Umbilical cord (tissue), 2 donors: ENCODE results near the gene RMI2. TPM values are rescaled to one million over a fixed set of nuclear protein-coding genes. Genes with fewer than 3 reads are reported as not detected.

Source experiments
- DNase-seq: peaks from one replicate; pipeline ENCODE4 v3.0.0-alpha.2; 2015; ENCODE audit warnings: low spot score
- total RNA-seq: library from RNA; depleted of rRNA; stranded (reverse); fragments of >200 nt; gene quantifications from one replicate; pipeline ENCODE4 v1.2.3, GENCODE V29; 2014; ENCODE audit warnings: low replicate concordance; ENCODE audit not compliant: insufficient read depth

Gene RMI2
- total RNA-seq, 1 donor from 2014 or later, result 17.1 TPM

DNA sequence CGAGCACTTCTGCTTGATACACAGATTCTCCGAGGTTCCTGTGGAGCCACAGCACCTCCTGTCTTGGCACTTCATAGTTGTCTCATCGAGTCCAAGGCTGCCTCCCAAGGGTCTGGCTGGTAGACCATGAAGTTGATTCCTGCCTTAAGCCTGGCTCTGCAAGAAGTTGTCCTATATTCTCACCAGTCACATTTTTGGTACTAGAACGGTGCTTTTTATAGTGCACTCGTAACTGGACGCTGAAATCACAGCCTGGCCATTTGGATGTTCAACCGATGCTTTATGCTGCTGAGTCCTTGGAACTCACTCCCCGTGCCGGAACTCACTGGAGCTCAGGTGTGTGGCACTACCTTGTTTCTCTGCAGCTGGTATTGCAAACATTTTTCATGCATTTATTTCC is 35.6 kb downstream of the RMI2 start:
- DNase-seq, result no peak

DNA sequence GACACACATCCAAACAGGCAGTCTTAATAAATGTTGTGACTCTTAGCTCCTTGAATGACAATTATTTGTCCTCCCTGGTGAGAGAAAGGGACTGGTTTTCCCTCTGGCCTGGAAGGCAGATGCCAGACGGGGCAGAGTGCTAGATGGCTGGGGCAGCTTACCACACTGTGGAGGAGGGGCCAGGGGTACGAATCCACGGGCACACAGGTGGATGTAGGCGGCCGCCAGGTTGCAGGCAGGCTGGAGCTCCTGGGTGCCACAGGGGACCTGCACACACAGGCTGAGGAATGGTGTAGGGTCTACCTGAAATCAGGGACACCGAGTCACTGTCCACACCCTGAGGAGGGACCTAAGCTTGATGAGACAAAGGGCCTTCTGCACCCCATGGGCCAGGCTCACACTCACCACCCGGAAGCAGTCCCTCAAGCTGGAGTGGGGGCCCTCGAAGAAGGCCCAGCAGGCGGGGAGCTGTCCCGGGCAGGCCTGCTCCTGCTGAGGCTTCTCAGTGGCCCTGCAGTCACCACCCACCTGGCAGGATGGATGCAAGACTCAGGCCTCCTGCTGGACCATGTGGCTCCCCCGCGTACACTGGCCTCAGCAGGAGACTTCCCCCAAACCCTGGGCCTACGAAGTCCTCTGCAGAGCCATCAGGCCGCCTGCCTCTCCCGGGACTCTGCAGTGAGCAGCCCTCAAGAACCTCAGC is 38.4 kb downstream of the RMI2 start:
- no peak for DNase-seq

DNA sequence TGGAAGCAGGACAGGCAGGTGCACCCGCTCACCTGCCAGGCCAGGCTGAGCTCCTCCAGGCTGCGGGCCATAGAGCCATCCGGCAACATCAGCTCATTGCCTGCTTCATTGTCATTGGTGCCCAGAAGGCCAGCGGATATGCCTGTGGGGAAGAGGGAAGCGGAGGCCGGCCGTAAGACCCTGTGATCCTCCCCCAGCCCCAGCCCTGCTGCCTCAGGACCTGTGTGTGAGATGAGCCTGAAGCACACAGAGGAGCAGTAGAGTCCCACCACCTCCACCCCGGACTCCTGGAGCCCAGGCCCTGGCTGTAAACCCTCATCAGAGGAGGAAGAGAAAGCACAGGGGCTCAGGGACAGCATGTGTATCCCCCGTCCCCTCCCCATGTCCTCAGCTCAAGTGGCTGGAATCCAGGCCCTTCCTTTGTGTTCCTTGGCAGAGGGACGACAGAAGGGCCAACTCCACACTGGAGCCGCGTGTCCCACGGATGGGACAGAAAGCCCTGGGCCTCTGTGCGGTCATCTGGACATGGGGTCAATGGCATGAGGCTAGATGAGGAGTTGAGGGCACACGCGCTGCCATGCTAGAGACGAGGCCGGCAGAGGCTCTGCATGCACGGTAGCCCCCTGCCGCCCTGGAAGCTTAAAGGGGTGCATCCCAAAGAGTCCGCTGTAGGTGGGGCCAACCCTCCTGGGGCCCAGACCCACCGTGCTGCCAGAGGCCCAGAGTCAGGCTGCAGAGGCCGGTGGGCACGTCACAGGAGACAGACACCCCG is 39.1 kb downstream of the RMI2 start:
- no peak for DNase-seq

DNA sequence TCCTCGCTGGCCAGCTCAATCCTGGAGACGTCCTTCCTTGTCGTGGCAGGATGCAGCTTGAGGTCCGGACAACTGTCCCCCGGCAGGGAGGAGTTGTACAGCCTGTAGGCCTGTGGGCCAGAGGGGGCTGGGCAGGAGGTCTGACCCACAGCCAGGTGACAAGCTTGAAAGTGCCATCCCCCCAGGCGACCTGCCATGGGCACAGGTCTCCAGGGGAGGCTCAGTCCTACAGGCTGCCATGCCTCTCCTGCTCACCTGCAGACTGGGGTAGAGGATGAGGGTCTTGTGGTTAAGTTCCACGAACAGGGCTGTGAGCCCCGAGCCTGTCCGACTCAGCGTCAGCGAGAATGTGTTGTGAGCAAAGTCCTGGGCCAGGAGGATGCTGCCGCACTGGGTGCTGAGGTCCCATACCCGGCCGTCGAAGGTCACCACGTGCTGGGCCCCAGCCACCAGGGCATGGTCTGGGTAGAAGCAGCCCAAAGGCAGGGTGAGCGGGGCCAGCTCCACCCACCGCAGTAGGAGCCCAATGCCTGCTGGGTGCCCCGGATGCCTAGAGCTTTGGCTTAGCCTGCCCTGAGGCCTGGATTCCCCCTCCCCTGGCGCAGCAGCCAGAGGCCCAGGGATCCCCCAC is 39.8 kb downstream of the RMI2 start:
- DNase-seq, result no peak

DNA sequence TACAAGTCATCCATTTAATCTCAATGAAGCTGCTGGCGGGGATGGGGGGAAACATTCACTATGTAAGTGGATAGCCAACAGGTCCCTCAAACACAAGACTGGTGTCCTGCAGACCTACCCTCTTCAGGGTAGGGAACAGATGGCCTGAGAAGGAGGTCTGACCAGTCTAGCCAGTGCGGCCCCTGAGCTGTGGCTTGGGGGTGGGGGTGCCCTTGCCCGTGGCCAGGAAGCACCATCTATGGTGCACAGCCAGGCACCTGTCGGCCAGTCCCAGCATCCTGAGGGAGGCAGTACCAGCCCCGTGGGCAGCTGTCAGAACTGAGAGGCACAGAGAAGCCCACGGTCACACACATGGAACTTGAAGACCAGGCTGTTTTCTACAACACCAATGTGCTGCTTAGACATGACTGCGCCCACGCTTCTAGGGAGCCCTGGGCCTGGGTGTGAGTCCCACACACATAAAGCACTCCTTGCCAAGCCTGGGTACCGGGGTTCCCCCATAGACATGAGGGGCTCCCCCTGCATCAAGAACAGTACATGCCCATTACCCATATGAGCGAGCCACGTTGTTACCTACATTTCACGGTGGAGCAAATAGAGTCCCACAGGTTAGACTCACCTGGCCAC is 40.9 kb downstream of the RMI2 start:
- no peak for DNase-seq

DNA sequence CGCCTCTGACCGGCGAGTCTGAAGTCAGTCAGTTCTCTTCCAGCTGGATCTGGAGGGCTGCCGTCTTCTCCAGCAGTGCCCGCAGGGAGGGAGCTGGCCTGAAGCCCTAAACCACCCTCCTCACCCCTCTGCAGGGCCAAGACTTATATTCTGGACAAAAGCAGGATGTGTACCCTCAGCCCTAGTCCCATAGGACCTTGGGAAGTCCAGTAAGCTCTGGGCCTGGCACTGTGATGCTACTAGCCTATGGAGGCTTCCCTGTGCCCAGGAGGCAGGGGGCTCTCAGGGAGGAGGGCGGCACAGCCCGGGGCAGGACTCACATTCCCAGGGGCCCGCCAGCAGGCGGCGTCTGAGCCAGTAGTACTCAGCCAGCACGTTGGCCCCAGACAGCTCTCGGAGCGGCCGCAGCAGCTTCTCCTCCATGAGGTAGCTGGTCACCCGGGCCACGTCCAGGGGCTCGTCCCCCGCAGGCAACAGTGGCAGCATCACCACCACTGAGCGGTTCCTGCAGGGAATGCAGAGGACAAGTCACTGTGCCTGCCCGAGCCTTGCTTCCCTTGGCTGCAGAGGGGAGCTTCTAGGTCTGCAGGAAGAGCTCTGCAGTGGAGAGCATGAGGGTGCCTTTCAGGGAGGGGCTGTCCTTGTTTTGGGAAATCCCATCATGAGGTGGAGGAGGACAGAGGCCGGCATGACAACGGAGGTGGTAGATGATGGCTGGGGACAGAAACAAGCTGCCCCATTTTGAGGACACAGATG is 41.7 kb downstream of the RMI2 start:
- no peak for DNase-seq

DNA sequence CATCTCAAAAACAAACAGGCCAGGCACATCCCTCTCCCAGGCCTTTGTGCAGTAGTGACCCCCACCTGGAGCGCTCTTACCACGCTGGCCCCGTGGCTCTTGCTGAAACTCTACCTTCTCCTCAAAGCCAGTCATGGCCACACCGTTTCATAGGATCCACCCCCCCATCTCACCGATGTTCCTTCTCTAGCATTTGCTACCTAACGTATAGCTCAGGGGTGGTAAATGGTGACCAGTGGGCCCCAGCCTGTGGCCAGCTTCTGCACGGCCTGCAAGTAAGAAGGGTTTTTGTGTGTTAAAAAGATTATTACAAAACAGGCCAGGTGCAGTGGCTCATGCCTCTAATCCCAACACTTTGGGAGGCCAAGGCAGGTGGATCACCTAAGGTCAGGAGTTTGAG is 43.8 kb downstream of the RMI2 start:
- no peak for DNase-seq

DNA sequence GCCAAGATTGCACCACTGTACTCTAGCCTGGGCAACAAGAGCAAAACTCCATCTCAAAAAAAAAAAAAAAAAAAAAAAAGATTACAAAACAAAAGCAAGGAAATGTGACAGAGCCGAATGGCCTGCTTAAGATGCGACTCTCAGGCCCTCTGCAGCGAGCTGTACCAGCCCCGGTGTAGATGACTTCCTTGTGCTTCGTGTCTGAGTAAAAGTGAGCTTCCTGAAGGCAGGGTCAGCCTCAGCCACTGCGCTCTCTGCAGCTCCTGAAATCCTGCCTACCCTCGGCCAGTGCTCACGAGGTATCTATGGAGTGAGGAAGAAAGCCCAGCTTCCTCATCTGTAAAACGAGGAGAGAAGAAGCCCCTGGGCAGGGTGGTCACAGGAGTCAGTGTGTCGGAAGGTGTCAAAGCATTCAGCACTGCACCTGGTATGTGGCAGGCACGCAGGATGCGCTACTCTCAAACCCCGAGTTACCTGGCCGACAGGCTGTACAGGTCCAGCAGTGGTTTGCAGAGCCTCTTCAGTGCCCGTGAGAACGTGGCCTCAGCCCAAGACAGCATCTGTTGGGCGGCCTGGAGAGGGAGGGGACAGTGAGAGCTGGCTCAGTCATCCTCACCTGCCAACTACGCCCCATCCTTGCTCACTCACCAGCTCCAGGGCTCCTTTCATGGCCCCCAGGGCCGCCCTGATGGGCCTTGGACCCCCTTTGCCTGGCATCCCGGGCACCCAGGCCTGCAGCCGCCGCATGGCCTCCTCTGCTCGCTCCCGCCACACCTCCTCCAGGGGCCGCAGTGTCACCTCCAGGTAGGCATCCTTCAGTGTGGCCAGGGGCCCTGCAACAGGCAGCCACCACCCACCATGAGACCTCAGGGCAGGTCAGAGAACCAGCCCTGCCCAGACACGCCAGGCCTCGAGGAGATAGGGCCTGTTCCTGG is 44.6 kb downstream of the RMI2 start:
- DNase-seq, result no peak

DNA sequence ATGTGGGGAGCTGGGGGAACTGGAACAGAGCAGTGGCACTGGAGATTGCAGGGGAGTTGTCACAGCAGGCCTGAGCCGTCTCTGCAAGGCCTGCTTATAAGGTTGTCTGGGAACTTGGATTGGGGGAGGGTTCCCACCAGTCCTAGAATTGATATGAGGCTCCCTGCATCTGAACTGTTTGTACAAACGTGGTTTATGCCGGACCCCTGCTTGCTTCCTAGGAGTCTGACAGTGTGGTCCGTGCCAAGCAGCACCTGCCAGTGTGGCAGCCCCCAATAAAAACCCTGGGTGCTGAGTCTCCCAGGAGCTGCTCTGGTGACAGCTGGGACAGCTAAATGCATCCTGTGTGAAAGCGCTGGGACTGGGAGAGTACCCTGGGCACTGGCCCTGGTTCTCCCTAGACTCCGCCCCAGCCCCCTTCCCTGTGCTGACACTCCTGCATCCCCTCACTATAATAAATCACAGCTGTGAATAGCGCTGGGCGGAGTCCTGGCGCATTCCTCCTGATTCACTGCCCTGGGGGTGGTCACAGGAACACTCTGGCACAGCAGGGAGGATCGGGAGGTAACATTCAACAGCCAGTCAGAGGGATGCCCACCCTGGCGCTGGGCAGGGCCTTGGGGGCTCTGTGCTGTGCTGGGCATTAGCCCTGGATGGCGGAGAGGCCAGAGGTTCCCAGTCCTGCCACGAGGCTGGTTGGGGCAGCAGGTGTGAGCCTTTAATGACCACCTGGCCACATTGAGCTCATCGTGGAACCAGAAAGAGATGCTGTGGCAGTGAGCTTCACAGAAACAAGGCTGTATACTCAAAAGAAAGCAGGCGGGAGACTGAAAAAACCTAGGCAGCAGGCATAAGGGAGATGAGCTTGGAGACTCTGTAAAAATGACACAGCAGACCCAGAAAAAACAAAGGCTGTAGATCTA is 45.6 kb downstream of the RMI2 start:
- no peak for DNase-seq

DNA sequence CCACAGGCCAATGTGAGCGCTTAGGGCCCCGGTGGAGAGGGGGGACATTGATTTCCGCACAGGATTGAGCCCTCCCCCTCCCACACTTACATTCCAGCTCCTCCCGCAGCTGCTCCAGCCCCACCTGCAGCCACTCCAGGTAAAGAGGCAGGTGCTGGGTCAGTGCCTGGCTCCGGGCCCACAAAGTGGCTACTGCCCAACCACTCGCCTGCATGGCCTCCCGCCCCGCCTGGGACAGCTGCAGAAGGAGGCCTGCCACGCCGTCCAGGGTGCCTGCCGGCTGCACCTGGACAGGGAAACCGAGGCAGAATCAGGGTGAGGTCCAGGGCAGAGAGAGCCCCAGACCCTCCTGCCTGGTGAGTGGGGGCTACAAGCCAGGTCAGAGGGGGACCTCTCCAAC is 46.3 kb downstream of the RMI2 start:
- DNase-seq, result no peak

DNA sequence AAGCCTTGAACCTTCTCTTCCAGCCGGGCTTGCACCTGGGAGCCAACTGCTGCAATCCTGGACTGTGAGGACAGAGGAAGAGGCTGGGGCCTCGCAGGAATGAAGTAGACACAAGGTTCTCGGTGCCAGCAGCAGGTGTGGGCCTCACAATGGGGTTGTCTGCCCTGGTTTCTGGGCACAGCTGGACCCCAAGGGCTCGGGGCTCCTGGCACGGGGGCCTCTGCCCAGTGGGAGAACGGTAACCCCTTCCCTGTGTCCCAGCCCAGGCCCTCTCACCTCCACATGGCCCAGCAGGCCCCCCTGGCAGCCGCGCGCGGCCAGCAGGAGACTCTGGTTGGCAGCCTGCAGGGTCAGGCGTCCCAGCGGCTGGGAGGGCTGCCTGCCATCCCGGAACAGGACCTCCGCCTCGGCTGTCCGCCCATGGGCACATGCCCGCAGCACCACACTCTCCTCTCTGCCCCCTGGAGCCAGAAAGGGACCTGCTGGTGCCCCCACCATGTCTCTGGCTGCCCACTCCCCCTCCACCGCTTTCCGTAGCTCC is 46.9 kb downstream of the RMI2 start:
- no peak for DNase-seq

DNA sequence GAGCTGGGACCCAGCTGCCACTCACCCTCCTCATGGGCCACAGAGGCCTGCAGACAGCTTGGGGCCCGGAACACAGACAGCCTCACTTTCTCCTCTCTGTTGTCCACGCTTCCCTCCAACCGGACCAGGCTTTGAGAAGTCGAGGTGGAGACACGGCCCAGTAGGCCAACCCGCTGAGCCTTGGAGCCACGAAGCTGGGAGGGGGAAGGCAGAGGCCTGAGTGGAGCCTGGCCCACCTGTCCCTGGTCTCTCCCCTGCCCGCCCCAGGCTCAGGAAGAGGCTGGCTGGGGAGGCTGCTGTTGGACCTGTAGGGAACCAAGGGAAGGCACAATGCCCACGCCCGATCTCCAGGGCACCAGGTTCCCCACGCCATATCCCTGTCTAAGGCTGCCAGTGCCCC is 48.1 kb downstream of the RMI2 start:
- DNase-seq, result no peak

DNA sequence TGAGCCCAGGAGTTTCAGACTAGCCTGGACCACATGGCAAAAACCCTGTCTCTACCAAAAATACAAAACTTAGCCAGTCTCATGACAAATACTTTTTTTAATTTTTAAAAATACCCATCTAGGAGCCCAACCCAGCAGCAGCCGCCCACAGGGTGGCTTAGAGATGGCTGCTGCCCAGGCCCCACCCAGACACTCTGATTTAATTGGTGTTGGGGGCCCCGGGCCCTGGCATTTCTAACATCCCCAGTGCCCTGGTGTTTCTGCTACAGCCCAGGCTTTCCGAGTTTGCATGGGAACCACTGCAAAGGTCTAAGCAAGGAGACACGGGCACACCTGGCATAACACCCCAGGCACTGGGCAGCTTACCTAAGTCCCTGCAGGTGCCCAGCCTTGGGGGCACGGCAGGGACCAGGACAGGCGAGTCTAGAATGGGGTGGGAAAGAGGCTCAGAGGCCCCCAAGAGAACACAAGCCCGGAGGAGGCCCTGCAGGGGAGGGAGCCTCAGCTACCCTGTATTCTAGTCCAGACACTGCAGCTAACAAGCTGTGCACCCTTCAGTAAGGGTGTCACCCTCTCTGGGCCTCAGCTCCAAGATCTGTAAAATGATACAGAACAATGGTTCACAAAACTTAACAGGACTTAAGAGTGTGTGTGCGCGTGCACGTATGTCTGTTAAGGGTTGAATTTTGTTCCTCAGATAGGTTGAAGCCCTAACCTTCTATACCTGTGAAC is 48.8 kb downstream of the RMI2 start:
- DNase-seq, result no peak

DNA sequence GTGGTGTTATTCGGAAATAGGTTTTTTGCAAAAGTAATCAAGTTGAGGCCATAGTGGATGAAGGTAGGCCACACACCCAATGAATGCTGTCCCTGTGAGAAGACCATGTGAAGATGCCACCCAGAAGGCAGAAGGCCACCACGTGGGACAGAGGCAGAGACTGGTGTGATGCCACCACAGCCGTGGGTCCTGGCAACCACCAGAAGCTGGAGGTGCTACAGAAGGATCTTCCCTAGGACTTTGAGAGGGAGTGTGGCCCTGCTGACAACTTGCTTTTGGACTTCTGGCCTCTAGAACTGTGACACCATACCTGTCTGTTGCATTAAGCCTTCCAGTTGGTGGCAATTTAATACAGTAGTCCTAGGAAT is 49.3 kb downstream of the RMI2 start:
- no peak for DNase-seq

DNA sequence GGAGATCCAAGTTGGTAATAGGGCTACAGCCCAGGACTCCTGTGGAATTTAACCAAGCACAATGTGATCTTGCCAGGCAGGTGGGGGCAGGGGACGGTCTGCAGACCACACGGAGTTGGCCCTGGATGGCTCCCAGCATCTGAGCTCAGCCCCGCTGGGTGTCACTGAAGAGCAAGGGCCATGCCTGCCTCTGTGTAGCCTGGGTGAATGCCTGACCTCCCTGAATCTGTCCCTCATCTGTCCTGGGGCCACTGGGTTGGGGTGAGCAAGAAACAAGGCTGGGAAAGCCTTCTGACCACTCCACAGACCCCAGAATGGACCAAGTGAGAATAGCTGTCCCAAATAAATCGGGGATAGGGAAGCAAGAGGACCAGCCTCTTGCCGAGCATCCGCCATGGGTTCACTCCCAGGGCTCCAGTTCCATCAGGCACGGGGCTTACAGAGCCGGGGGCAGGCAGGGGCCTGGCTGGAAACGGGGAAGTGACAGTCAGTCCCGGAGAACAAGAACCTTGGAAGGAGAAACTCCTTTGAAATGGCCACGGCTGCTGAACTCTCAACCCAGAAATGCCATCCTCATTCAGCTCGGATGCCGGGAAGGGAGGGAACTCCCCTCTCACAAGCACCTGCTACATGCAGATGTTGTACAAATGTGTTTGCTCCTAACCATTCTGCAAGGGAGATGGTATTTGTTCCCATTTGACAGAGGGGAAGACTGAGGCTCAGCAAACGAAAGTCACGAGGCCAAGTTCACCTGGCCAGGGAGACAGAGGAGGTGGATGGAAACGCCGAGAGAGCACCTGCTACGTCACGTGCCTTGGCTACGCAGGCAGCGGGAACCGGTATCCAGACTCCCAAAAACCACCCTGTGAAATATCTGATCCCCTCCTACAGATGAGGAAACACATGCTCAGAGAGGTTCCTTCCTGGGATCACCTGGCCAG is 50.0 kb downstream of the RMI2 start:
- no peak for DNase-seq

DNA sequence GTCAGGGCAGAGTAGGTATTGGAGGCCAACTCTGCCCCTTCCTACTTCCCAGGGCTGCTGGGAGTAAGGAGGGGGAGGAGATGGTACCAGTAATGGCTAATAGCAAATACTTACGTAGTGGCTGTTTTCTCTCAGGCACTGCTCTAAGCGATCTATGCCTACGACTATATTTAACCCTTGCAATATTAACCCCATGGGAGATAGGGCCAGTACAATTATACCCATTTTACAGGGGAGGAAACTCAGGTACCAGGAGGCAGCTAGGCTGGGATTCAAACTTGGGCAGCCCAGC is 50.6 kb downstream of the RMI2 start:
- no peak for DNase-seq

DNA sequence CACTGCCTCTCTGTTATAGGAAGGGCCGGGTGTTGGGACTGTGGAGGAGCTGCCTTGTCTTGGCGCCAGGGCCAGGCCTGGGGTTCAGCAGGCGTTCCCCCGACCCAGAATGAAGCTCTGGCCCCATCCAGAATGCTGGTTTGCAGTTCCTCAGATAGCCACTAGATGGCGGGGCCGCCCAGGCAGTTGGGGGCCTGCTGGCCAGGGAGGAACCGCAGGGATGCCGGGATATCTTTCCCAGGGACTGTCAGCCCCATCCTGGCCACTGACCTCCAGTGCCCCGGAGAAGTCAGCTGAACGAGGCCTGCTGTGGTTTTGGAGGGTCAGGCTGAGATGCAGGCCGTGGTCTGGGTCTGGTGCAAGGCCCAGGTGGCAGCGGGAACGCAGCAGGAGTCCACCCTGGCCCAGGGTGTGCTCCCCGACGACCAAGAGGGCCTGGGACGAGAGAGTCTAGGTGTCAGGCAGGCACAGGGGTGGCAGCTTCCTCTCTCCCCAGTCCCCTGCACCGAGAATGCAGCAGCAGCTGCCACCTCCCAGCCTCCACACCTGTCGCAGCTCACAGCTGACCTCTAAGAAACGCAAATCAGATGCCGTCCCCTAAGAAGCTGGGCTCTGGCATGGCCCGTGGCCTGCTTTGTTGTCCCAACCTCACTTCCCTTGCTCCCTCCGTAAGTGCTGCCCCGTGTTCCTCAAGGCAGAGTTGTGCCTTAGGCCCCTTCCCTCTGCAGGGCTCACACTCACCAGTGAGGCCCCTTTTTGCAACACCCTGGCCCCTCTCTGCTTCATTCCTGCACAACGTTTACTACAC is 51.2 kb downstream of the RMI2 start:
- peak; percentile 71 for DNase-seq
